Measurements from ENCODE around the gene VPS35.

- TF ChIP-seq, protein P1, sequence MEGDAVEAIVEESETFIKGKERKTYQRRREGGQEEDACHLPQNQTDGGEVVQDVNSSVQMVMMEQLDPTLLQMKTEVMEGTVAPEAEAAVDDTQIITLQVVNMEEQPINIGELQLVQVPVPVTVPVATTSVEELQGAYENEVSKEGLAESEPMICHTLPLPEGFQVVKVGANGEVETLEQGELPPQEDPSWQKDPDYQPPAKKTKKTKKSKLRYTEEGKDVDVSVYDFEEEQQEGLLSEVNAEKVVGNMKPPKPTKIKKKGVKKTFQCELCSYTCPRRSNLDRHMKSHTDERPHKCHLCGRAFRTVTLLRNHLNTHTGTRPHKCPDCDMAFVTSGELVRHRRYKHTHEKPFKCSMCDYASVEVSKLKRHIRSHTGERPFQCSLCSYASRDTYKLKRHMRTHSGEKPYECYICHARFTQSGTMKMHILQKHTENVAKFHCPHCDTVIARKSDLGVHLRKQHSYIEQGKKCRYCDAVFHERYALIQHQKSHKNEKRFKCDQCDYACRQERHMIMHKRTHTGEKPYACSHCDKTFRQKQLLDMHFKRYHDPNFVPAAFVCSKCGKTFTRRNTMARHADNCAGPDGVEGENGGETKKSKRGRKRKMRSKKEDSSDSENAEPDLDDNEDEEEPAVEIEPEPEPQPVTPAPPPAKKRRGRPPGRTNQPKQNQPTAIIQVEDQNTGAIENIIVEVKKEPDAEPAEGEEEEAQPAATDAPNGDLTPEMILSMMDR (IDR thresholded peaks at IDR 0.05) = no peak
- TF ChIP-seq POLR2A (IDR thresholded peaks at IDR 0.05) = no peak
Measured at GRCh38 chr16:46638947-46639925, 49.7 kb downstream of the VPS35 start.

Measured in ovary (tissue), 3 donors.